Fibroblast of the aortic adventitia (primary cell): Measurements from ENCODE around the gene LIMS2. TPM values are rescaled to one million over a fixed set of nuclear protein-coding genes. Genes with fewer than 3 reads are reported as not detected.

Source experiments
- DNase-seq: peaks from one replicate; pipeline ENCODE4 v3.0.0-alpha.2; 2010; ENCODE audit warnings: low read depth
- H3K4me3 ChIP-seq: 2 replicates; pipeline ENCODE4 v1.5.1; 2011; ENCODE audit warnings: low read depth, mild to moderate bottlenecking, control low read depth, low read length, moderate library complexity
- total RNA-seq: library from RNA; depleted of rRNA; stranded (reverse); fragments of >200 nt; gene quantifications from 2 replicates; pipeline ENCODE4 v1.2.3, GENCODE V29; 2012; ENCODE audit warnings: low replicate concordance
- TF ChIP-seq, protein P1 (sequence below): IDR thresholded peaks from 2 replicates; pipeline ENCODE4 v1.5.1; 2011; ENCODE audit warnings: mild to moderate bottlenecking, low read length, control low read depth, inconsistent platforms; ENCODE audit not compliant: insufficient read depth

Gene LIMS2
- total RNA-seq, 1 donor, result 7.8 TPM

DNA sequence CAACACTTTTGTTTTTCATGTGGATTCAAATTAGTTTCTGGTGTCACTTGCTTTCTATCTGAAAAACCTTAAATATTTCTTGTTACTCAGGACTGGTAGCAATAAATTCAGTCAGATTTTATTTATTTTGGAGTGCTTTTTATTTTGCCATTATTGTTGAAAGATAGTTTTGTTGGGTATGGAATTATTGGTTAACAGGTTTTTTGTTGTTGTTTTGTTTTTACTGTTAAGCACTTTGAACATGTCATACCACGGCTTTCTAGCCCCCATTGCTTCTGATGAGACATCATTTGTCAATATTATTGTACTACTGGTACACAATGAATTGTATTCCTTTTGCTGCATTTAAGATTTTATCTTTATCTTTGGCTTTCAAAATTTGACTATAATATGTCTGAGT, 13.1 kb upstream of the LIMS2 start:
- H3K4me3 ChIP-seq, result no peak overlapping the region
- TF ChIP-seq, protein P1, sequence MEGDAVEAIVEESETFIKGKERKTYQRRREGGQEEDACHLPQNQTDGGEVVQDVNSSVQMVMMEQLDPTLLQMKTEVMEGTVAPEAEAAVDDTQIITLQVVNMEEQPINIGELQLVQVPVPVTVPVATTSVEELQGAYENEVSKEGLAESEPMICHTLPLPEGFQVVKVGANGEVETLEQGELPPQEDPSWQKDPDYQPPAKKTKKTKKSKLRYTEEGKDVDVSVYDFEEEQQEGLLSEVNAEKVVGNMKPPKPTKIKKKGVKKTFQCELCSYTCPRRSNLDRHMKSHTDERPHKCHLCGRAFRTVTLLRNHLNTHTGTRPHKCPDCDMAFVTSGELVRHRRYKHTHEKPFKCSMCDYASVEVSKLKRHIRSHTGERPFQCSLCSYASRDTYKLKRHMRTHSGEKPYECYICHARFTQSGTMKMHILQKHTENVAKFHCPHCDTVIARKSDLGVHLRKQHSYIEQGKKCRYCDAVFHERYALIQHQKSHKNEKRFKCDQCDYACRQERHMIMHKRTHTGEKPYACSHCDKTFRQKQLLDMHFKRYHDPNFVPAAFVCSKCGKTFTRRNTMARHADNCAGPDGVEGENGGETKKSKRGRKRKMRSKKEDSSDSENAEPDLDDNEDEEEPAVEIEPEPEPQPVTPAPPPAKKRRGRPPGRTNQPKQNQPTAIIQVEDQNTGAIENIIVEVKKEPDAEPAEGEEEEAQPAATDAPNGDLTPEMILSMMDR, result no peak
- DNase-seq, result no peak

DNA sequence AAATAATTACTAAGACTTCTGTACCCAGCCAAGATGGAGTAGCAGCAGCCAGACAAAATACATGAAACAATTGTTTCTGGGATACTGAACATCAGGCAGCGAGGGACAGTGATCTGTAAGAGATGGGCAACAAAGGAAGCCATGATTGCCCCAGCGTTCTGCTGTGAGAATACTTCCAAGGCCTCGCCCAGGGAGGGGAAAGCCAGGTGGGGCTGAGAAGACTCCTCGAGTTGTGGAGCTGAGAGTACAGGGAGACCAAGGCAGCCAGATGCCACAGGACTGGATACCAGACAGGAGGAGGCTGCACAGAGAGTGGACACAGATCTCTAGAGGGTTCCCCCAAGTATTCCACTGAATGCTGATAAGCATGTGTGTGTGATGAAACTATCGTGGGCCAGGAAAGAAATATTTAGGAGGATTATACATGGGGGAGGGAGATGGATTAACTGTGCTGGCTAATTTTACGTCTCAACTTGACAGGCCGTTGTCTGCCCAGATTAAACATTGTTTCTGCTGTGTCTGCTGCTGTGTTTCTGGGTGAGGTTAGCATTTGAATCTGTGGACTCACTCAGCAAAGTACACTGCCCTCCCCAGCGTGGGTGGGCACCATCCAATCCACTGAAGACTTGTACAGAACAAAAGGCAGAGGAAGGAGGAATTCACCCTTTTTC, 10.2 kb upstream of the LIMS2 start:
- TF ChIP-seq, protein P1, result no peak
- no peak overlapping the region for H3K4me3 ChIP-seq
- no peak for DNase-seq

DNA sequence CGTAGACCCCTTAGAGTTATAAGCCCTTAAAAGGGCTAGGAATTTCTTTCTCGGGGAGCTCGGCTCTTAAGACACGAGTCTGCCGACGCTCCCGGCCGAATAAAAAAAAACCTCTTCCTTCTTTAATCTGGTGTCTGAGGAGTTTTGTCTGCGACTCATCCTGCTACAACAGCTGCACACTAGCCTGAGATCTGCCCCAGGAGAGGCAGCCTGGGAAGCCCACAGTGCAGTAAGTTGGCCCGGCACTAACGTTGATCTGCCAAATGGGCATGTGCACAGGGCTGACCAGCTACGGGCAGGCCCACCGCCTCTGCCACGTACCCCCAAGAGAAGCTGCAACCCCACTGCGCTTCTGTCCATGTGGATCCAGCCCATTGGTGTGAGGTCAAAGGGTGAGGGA, 8.4 kb upstream of the LIMS2 start:
- TF ChIP-seq, protein P1, result no peak
- H3K4me3 ChIP-seq, result no peak overlapping the region
- peak; percentile 56 for DNase-seq

DNA sequence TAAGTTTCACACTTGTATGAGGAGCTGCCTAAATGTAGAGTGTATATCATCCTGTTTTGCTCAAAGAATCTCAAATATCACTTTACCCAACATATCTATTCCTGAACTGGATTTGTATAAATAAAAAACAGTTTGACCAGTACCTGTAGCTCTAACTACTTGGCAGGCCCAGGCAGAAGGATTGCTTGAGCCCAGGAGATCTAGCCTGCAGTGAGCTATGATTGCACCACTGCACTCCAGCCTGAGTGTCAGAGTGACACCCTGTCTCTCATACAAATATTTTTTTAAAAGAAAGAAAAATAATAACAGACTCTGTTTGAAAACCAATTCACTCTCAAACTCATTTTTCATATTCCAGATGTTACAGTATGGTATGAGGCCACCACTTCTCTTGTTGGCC, 7.7 kb upstream of the LIMS2 start:
- DNase-seq, result no peak
- TF ChIP-seq, protein P1, result no peak
- no peak overlapping the region for H3K4me3 ChIP-seq

DNA sequence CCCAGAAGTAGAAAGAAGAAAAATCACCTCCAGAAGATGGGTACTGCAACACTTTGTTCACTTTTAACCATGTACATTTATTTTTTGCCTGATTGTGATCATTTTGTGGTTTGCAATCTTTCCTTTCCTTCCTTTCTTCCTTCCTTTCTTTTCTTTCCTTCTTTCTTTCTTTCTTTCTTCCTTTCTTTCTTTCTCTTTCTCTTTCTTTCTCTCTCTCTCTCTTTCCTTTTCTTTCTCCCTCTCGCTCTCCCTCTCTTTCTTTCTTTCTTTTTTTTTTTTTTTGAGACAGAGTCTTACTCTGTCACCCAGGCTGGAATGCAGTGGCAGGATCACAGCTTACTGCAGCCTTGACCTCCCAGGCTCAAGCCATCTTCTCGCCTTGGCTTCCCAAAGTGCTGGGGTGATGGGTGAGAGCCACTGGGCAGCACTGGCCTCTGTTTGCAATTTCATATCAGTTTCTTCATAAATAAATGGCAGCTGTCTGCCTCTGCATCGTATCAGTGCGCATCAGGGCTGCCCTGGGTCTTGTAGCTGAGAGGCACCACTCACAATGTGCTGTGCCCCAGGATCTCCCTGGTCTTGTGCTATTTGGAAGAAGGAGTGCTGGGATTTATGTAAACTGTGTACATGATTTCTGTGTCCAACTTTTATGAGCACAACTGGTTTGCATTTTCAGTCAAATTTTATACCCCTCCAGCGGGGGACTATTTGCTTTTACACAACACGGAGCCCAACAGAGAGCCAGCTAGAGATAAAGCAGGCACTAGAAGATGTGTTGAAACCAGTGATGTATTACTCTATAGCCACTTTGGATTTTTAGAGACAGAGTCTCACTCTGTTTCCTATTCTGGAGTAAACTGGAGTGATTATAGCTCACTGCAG, 6.9 kb upstream of the LIMS2 start:
- no peak overlapping the region for H3K4me3 ChIP-seq
- no peak for DNase-seq
- TF ChIP-seq, protein P1, result no peak

DNA sequence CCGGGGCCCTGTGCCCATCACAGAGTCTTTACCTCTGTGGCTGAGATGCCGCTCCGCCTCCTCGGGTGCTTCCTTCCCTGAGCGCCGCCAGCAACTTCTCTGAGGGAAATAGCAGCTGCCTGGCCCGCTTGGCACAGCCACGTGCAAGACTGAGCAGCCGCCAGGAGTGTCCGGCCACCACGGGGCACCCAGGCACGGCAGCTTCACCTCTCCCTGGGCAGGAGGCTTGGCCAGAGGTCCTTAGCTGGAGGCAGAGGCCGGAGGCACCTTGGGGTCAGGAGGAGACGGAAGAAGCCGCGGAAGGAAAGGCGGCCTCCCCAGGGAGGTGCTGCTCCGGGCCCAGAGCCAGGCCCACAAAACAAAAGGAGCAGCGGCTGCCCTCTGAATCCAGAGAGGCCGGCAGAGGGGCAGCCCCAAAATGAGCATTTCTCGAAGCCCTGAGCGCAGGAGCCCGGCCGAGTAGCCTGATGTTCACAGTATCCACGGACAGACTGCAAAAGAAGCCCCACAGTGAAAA, 6.0 kb upstream of the LIMS2 start:
- peak; percentile 35 for DNase-seq
- peak overlapping the region; percentile 28 for H3K4me3 ChIP-seq
- TF ChIP-seq, protein P1, result peak; percentile 2
